HepG2 (cell line): ENCODE measurements around the gene JMJD1C. TPM values are rescaled to one million over a fixed set of nuclear protein-coding genes. Genes with fewer than 3 reads are reported as not detected.

Experiments used
- ATAC-seq: fragments of 200-7000 bp; cut with Tn5 transposase; 3 replicates; pipeline ENCODE4 v1.9.1; 2020; ENCODE audit warnings: mild to moderate bottlenecking, moderate library complexity
- BruUV-seq: library from RNA; stranded (reverse); fragments of 400-500 nt; replicated peaks from 2 replicates; lab custom pipeline; 2021; lab: Mats Ljungman, UMichigan
- CTCF ChIA-PET: fragments of 300-600 bp; formaldehyde crosslinking; extraction: SDS; loops from one replicate; lab custom pipeline; 2021; ENCODE audit warnings: low total read pairs, inconsistent platforms, low intra/inter-chr PET ratio; lab: Yijun Ruan, JAX
- POLR2A ChIA-PET: fragments of 350-600 bp; sonication (Branson Sonifier 250); formaldehyde crosslinking; loops from one replicate; lab custom pipeline; 2020; ENCODE audit warnings: antibody characterized with exemption, inconsistent platforms; lab: Yijun Ruan, JAX
- DNase-seq: peaks from one replicate; pipeline ENCODE4 v3.0.0-alpha.2; 2015; ENCODE audit warnings: low spot score
- FAIRE-seq: peaks from 3 replicates; lab custom pipeline; 2011; peaks lifted over from hg19 to GRCh38; lab: Jason Lieb, UNC
- H2AFZ ChIP-seq: one replicate; pipeline ENCODE4 v1.6.1; 2011; ENCODE audit warnings: low read length, inconsistent platforms
- H3K27ac ChIP-seq: fragments of 300-600 bp; 3 replicates; pipeline ENCODE4 v1.8.0; 2011; ENCODE audit warnings: mixed run types, mild to moderate bottlenecking, mixed read lengths, low read length, inconsistent platforms; ENCODE audit not compliant: insufficient read depth; ENCODE audit errors: extremely low read length
- H3K27me3 ChIP-seq, 2 experiments: fragments of 200-600 bp in 1 of 2; 2 replicates in 1 of 2; 3 replicates in 1 of 2; pipeline versions ENCODE4 v1.6.0 to v1.8.0; 2011; ENCODE audit warnings: low read length in 2 of 2, mild to moderate bottlenecking in 2 of 2, moderate library complexity in 2 of 2, inconsistent platforms in 1 of 2; ENCODE audit not compliant: insufficient read depth in 2 of 2, control insufficient read depth in 1 of 2
- H3K36me3 ChIP-seq, 2 experiments: fragments of 200-600 bp in 1 of 2; replicated peaks in 1 of 2; 2 replicates in 1 of 2; 3 replicates in 1 of 2; pipeline versions ENCODE4 v1.5.1 to v1.8.0; 2011; ENCODE audit warnings: low read length in 2 of 2, inconsistent platforms in 1 of 2; ENCODE audit not compliant: insufficient read depth in 2 of 2, control insufficient read depth in 1 of 2
- H3K4me1 ChIP-seq: 2 replicates; pipeline ENCODE4 v1.5.1; 2012; ENCODE audit warnings: low read length, inconsistent platforms; ENCODE audit not compliant: insufficient read depth
- H3K4me2 ChIP-seq: 2 replicates; pipeline ENCODE4 v1.6.0; 2011; ENCODE audit warnings: low read depth, low read length, inconsistent platforms
- H3K4me3 ChIP-seq, 3 experiments: fragments of 200-600 bp in 1 of 3; sonication (generic), shearing (Covaris generic) in 1 of 3; replicated peaks in 1 of 3; 2 replicates each; pipeline ENCODE4 v1.5.1; 2011 to 2016; ENCODE audit warnings: low read length in 3 of 3, inconsistent platforms in 2 of 3, low read depth in 2 of 3, mild to moderate bottlenecking in 2 of 3, control low read depth in 1 of 3, mixed read lengths in 1 of 3; ENCODE audit not compliant: insufficient read depth in 1 of 3
- H3K79me2 ChIP-seq: one replicate; pipeline ENCODE4 v1.6.1; 2011; ENCODE audit warnings: low read length, inconsistent platforms; ENCODE audit not compliant: insufficient read depth
- H3K9ac ChIP-seq: 2 replicates; pipeline ENCODE4 v1.6.0; 2011; ENCODE audit warnings: mild to moderate bottlenecking, low read depth, low read length, inconsistent platforms; ENCODE audit not compliant: insufficient read depth
- H3K9me3 ChIP-seq: 2 replicates; pipeline ENCODE4 v1.5.1; 2012; ENCODE audit warnings: mild to moderate bottlenecking, low read length
- H4K20me1 ChIP-seq: 2 replicates; pipeline ENCODE4 v1.6.0; 2011; ENCODE audit warnings: inconsistent platforms, mild to moderate bottlenecking, low read length, moderate library complexity; ENCODE audit not compliant: insufficient read depth
- AGO1 ChIP-seq: fragments of 200-400 bp; formaldehyde crosslinking; IDR thresholded peaks from 2 replicates; pipeline ENCODE4 v1.6.1; 2017; ENCODE audit warnings: mild to moderate bottlenecking, low read depth, low read length, moderate library complexity; ENCODE audit not compliant: poor library complexity, severe bottlenecking
- ARHGAP35 ChIP-seq: sonication (generic); formaldehyde crosslinking; IDR thresholded peaks from 2 replicates; pipeline ENCODE4 v1.9.0; 2022; ENCODE audit warnings: mild to moderate bottlenecking, inconsistent platforms, moderate library complexity, missing genetic modification reagents, borderline replicate concordance
- GTF3A ChIP-seq: sonication (generic); formaldehyde crosslinking; conservative IDR thresholded peaks from 2 replicates; pipeline ENCODE4 v1.4.0; 2020; ENCODE audit warnings: mild to moderate bottlenecking, missing genetic modification reagents
- HNRNPH1 ChIP-seq: fragments of 200-400 bp; formaldehyde crosslinking; optimal IDR thresholded peaks from 2 replicates; pipeline ENCODE3; 2017; ENCODE audit warnings: mild to moderate bottlenecking, low read depth, low read length
- KDM1A ChIP-seq: IDR thresholded peaks from 2 replicates; pipeline ENCODE4 v1.6.1; 2016; ENCODE audit warnings: missing compliant biosample characterization
- MIER3 ChIP-seq: IDR thresholded peaks from 2 replicates; pipeline ENCODE4 v1.6.1; 2016; ENCODE audit warnings: missing compliant biosample characterization, borderline replicate concordance
- RARA ChIP-seq: IDR thresholded peaks from 2 replicates; pipeline ENCODE4 v1.6.1; 2016; ENCODE audit warnings: missing genetic modification reagents, missing compliant biosample characterization
- SCMH1 ChIP-seq: sonication (generic); formaldehyde crosslinking; IDR thresholded peaks from 2 replicates; pipeline ENCODE4 v1.9.0; 2021; ENCODE audit warnings: missing genetic modification reagents, mild to moderate bottlenecking, borderline replicate concordance
- SIN3B ChIP-seq: fragments of 150-350 bp; IDR thresholded peaks from 2 replicates; pipeline ENCODE4 v1.6.1; 2014; ENCODE audit warnings: low read length
- SSRP1 ChIP-seq: IDR thresholded peaks from 2 replicates; pipeline ENCODE4 v1.6.1; 2016; ENCODE audit warnings: control low read depth
- TARDBP ChIP-seq: sonication (generic); formaldehyde crosslinking; IDR thresholded peaks from 2 replicates; pipeline ENCODE4 v1.8.0; 2022; ENCODE audit warnings: mild to moderate bottlenecking, missing genetic modification reagents
- ZKSCAN8 ChIP-seq: IDR thresholded peaks from 2 replicates; pipeline ENCODE4 v1.6.1; 2016; ENCODE audit warnings: borderline replicate concordance, missing genetic modification reagents, missing compliant biosample characterization
- ZNF30 ChIP-seq: sonication (generic); formaldehyde crosslinking; IDR thresholded peaks from 2 replicates; pipeline ENCODE4 v1.5.0; 2020; ENCODE audit warnings: mild to moderate bottlenecking, missing genetic modification reagents
- ZNF879 ChIP-seq: sonication (generic); formaldehyde crosslinking; IDR thresholded peaks from 2 replicates; pipeline ENCODE4 v1.8.1; 2023; ENCODE audit warnings: missing genetic modification reagents
- WGBS: methylation state at CpG from one replicate; pipeline ENCODE4 v1.1.6; 2017; ENCODE audit warnings: low lambda C conversion rate; 5-methylcytosine and 5-hydroxymethylcytosine counted together
- in situ Hi-C: cut with HindIII; loops from 2 replicates; pipeline ENCODE4 v1.10.0; 2017; ENCODE audit warnings: low pct_unique_long_range_greater_than_20kb; ENCODE audit not compliant: extremely low pct_ligation_motif_present
- intact Hi-C: fragments of 100-400 bp; cut with micrococcal nuclease; formaldehyde crosslinking; loops from one replicate; pipeline ENCODE4 v1.10.0; 2022; ENCODE audit not compliant: unreplicated experiment
- polyA plus RNA-seq, 8 experiments: library from polyadenylated mRNA; depleted of rRNA in 3 of 8; stranded (reverse) in 7 of 8; unstranded in 1 of 8; fragments of >200 nt; fragmentation: Illumina TruSeq in 4 of 8; extraction: Trizol in 4 of 8; gene quantifications; 2 replicates each; pipeline versions ENCODE4 v1.2.1 to v1.2.3, GENCODE V29; 2011 to 2016; ENCODE audit warnings: low read depth in 4 of 8, missing spikeins in 1 of 8, mixed read lengths in 1 of 8; ENCODE audit not compliant: insufficient read depth in 1 of 8
- total RNA-seq, 5 experiments: library from RNA; depleted of rRNA; stranded (reverse); fragments of >200 nt; fragmentation: Illumina TruSeq; extraction: Trizol; gene quantifications; 2 replicates each; pipeline ENCODE4 v1.2.3, GENCODE V29; 2016; ENCODE audit warnings: low read depth in 1 of 5
- TF ChIP-seq, protein P1 (sequence below): sonication (generic); formaldehyde crosslinking; IDR thresholded peaks from 2 replicates; pipeline ENCODE4 v1.4.0; 2020; ENCODE audit warnings: missing genetic modification reagents
- TF ChIP-seq, protein P2 (sequence below): sonication (generic); formaldehyde crosslinking; IDR thresholded peaks from 2 replicates; pipeline ENCODE4 v1.8.0; 2022; ENCODE audit warnings: mild to moderate bottlenecking, missing genetic modification reagents, borderline replicate concordance

Gene JMJD1C
- total and polyA plus RNA-seq, 2 of the 13 experiments (the other 11 are each of a cell fraction or from before 2014, with no cell fraction given): 42.3 to 42.7 TPM

DNA sequence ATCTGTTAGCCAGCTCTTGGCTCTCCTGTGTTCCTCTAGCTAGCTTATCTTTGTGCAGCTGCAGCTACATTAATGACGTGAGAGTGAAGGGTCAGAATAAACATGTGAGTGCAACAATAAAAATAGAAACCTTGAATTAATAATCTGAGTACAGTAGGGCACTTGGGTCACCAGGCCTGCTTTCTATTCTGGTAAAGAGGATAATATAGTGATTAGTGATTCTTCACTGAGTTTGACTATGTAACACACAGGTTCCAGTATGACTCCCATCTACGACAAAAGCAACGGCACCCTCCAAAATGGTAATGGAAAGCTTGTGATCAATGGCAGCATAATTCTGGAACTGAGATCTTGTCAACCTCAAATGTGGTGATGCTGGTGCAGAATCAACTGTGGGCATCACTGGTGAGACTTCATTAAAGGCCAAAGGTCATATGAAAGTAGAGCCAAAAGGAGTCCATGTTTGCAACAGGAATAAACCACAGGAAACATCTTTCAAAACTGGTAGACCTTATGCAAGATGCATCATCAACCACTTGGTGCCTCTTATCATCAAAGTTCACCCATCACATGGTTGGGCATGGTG, 255.1 kb downstream of the JMJD1C start:
- H4K20me1 ChIP-seq: peaks cover 19% of the 10 kb centered on the region
- H3K27ac ChIP-seq: no peak overlapping the region
- CTCF ChIA-PET: no interaction called here
- WGBS: 79% methylated on average over 3 of the region's 3 CpGs
- POLR2A ChIA-PET: no interaction called here
- FAIRE-seq: no peak
- H2AFZ ChIP-seq: no peak overlapping the region
- H3K36me3 ChIP-seq: peaks cover 36 to 79% of the 10 kb centered on the region in 2 experiments
- BruUV-seq: no TSS peak
- no peak for ATAC-seq
- H3K4me2 ChIP-seq: no peak overlapping the region
- H3K9ac ChIP-seq: no peak overlapping the region
- no peaks in the 10 kb centered on the region; a peak in 1 of 5 replicates for H3K27me3 ChIP-seq
- no peaks in the 10 kb centered on the region for H3K9me3 ChIP-seq
- no peaks in the 10 kb centered on the region for H3K4me1 ChIP-seq
- DNase-seq: no peak
- TF ChIP-seq ARHGAP35 (CRISPR knock-in tag) (no peak), GTF3A (CRISPR knock-in tag) (no peak), AGO1 (no peak), ZNF879 (CRISPR knock-in tag) (no peak), ZNF30 (CRISPR knock-in tag) (no peak), MIER3 (CRISPR knock-in tag) (no peak), TARDBP (CRISPR knock-in tag) (no peak), SSRP1 (CRISPR knock-in tag) (no peak), SCMH1 (CRISPR knock-in tag) (no peak), ZKSCAN8 (CRISPR knock-in tag) (no peak), HNRNPH1 (no peak), RARA (CRISPR knock-in tag) (no peak), KDM1A (CRISPR knock-in tag) (no peak), SIN3B (no peak)
- TF ChIP-seq, protein P1, sequence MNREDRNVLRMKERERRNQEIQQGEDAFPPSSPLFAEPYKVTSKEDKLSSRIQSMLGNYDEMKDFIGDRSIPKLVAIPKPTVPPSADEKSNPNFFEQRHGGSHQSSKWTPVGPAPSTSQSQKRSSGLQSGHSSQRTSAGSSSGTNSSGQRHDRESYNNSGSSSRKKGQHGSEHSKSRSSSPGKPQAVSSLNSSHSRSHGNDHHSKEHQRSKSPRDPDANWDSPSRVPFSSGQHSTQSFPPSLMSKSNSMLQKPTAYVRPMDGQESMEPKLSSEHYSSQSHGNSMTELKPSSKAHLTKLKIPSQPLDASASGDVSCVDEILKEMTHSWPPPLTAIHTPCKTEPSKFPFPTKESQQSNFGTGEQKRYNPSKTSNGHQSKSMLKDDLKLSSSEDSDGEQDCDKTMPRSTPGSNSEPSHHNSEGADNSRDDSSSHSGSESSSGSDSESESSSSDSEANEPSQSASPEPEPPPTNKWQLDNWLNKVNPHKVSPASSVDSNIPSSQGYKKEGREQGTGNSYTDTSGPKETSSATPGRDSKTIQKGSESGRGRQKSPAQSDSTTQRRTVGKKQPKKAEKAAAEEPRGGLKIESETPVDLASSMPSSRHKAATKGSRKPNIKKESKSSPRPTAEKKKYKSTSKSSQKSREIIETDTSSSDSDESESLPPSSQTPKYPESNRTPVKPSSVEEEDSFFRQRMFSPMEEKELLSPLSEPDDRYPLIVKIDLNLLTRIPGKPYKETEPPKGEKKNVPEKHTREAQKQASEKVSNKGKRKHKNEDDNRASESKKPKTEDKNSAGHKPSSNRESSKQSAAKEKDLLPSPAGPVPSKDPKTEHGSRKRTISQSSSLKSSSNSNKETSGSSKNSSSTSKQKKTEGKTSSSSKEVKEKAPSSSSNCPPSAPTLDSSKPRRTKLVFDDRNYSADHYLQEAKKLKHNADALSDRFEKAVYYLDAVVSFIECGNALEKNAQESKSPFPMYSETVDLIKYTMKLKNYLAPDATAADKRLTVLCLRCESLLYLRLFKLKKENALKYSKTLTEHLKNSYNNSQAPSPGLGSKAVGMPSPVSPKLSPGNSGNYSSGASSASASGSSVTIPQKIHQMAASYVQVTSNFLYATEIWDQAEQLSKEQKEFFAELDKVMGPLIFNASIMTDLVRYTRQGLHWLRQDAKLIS (CRISPR knock-in tag): no peak
- TF ChIP-seq, protein P2, sequence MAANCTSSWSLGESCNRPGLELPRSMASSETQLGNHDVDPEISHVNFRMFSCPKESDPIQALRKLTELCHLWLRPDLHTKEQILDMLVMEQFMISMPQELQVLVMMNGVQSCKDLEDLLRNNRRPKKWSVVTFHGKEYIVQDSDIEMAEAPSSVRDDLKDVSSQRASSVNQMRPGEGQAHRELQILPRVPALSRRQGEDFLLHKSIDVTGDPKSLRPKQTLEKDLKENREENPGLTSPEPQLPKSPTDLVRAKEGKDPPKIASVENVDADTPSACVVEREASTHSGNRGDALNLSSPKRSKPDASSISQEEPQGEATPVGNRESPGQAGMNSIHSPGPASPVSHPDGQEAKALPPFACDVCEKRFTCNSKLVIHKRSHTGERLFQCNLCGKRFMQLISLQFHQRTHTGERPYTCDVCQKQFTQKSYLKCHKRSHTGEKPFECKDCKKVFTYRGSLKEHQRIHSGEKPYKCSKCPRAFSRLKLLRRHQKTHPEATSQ (CRISPR knock-in tag): no peak
- TF ChIP-seq, all 625 proteins: peak for 0
- no peak overlapping the region for H3K4me3 ChIP-seq
- peaks cover 3% of the 10 kb centered on the region for H3K79me2 ChIP-seq
- intact Hi-C loops: loop anchor here (10.0 kb wide), 1 partner anchor 254 kb away; the partner anchor contains the start of gene JMJD1C
- in situ Hi-C loops: no loop called here
